Measurements from ENCODE around the gene SLBP.
"Not testable (repeated sequence)": the region's sequence is repeated elsewhere in the genome, so short reads cannot be mapped to it uniquely, and the experiment has no call there.

Gene SLBP

DNA sequence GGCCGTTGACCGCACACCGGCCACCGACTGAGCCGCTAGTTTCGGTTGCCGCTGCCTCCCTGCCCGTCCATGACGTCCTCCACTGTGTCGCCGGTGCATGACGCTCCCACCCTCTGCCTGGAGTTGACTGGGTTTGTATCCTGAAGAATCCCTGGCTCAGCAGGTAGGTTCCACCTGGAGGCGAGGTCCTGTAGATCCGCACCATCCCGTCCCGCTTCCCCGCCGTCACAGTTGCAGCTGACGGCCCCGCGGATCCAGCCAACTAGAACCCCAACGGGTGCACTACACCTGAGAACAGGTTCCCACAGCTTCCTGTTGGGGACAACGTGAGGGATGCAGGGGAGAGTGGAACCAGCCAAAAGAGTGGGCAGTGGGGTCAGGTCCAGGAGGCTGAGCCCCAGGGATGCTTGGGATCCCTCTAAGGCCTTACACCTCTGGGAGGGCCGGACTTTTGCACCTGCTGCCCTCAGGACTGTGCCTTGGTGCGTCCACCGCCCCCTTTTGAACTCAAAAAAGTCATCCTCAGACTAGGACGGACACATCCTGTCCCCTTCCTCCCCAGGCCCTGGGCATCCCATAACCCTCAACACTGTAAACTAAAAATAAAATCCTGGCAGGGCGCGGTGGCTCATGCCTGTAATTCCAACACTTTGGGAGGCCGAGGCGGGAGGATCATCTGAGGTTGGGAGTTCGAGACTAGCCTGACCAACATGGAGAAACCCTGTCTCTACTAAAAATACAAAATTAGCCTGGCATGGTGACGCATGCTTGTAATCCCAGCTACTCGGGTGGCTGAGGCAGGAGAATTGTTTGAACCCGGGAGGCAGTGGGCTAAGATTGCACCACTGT is 1.1 kb upstream of the SLBP start:
- H3K27ac ChIP-seq = peak overlapping the region; percentile 100
- TF ChIP-seq, protein P1, sequence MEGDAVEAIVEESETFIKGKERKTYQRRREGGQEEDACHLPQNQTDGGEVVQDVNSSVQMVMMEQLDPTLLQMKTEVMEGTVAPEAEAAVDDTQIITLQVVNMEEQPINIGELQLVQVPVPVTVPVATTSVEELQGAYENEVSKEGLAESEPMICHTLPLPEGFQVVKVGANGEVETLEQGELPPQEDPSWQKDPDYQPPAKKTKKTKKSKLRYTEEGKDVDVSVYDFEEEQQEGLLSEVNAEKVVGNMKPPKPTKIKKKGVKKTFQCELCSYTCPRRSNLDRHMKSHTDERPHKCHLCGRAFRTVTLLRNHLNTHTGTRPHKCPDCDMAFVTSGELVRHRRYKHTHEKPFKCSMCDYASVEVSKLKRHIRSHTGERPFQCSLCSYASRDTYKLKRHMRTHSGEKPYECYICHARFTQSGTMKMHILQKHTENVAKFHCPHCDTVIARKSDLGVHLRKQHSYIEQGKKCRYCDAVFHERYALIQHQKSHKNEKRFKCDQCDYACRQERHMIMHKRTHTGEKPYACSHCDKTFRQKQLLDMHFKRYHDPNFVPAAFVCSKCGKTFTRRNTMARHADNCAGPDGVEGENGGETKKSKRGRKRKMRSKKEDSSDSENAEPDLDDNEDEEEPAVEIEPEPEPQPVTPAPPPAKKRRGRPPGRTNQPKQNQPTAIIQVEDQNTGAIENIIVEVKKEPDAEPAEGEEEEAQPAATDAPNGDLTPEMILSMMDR (conservative IDR thresholded peaks at IDR 0.05) = no peak

DNA sequence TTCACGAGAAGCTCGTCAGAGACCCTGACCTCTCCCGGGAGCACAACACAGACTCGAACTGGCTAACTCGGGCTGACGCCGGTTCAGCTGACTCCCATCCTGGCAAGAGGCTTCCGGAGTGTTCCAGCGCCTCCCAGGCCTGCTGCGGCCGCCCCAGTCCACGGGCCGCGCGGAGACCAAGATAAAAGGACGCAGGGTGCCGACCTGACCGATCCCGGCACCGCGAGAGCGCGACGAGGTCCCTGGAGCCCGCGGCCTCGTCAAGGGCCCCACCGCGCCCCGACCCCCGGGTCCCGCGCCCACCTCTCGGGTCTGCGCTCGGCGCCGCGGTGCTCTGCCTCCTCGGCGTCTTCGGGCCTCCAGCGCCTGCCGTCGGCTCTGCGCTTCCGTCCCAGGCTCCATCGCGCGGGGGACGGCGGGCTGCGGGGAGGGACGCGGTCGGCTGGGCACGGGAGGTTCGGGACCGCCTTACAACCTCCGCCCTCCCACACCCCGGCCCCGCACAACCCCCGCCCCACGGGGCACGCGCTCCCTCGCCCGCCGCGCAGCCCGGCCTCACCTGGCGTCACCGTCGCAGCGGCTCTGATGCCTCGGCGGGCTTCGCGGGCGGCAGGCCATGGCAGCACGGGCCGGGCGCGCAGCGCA is 426 bp downstream of the SLBP start:
- H3K27ac ChIP-seq = peak overlapping the region; percentile 100
- TF ChIP-seq, protein P1 (conservative IDR thresholded peaks at IDR 0.05) = no peak

DNA sequence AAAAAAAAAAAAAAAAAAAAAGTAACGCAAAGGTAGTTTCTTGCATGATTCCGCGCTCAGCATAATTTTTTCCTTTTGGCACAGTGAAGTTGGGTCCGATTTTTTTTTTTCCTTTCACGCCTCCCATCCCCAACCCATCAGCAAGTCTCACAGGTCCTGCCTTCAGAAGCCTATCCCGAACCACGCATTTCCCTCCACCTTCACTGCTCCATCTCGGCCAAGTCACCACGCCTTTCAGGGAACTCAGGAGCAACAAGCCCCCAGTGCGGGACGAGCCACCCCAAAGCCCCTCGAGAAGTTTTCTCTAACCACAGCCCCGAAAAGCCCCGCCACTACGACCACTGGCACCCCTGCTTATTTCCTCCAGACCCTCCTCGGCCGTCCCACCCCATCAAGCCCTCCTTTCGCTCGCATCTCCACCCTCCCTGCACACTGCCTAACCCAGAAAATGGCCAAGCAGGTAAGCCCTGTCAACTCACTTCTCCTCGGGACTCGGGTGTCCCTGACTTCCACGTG is 1.0 kb downstream of the SLBP start:
- TF ChIP-seq, protein P1 (conservative IDR thresholded peaks at IDR 0.05) = no peak
- peak overlapping the region; percentile 100 for H3K27ac ChIP-seq

DNA sequence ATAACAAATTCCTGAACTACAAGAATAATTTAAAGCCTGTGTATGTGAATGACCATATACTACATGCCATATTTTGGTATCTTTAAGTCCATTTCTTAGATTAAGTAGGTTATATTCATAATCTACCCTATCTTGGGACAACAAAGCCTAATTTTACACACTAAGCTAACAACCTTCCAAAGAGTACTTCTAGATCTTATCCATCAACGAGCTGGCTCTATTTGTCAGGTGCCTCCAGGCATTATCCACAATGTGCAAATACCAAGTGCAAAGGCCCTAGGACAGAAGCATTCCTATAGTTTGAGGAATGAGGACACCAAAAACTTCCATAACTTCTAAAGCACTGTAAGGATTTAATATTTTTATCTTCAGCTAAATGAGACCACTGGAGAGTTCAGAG is 3.5 kb downstream of the SLBP start:
- peak overlapping the region; percentile 100 for H3K27ac ChIP-seq
- TF ChIP-seq, protein P1 (conservative IDR thresholded peaks at IDR 0.05) = no peak

DNA sequence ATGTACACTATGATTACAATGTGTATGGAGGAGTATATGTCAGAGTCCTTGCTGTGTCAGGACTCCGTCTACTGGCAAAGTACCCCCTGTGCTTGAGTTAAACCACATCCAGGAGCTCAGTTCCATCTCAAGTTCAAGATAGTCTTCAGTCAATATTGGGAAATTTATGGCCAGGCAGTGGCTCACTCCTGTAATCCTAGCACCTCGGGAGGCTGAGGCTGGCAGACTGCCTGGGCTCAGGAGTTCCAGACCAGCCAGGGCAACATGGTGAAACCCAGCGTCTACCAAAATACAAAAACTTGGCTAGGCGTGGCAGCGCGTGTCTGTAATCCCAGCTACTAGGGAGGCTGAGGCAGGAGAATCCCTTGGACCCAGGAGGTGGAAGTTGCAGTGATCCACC is 5.8 kb downstream of the SLBP start:
- H3K27ac ChIP-seq = no peak overlapping the region; the same call in 1 of the 2 replicates
- TF ChIP-seq, protein P1 (conservative IDR thresholded peaks at IDR 0.05) = no peak

DNA sequence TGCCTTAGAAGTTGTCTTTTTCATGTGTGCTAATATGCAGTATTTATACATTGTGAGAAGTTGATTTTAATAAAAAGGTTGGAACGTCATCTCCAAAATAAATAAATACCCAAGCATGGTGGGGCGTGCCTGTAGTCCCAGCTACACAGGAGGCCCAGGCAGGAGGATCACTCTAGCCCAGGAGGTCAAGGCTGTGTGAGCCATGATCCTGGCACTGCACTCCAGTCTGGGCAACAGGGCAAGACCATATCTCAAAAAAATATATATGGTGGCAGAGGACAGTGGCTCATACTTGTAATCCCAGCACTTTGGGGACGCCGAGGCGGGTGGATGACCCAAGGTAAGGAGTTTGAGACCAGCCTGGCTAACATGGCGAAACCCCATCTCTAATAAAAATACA is 6.4 kb downstream of the SLBP start:
- H3K27ac ChIP-seq = no peak overlapping the region
- TF ChIP-seq, protein P1 (conservative IDR thresholded peaks at IDR 0.05) = no peak

DNA sequence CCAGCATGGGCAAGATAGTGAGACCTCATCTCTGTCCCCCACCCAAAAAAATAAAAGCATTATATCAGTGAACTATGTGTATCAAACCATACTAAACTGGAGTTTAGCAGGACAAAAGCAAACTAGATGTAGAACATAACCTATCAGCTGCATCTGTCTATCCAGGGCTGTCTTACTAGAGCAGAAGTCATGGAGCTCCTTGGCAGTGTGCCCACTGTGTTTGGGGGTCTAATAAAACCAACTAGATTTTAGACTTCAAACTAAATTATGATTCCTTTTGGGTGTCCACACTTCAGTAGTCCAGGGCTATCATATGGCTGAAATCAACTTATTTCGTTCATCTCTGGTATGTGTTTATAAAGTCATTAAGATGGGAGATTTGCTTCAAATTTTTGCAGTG is 8.3 kb downstream of the SLBP start:
- no peak overlapping the region for H3K27ac ChIP-seq

DNA sequence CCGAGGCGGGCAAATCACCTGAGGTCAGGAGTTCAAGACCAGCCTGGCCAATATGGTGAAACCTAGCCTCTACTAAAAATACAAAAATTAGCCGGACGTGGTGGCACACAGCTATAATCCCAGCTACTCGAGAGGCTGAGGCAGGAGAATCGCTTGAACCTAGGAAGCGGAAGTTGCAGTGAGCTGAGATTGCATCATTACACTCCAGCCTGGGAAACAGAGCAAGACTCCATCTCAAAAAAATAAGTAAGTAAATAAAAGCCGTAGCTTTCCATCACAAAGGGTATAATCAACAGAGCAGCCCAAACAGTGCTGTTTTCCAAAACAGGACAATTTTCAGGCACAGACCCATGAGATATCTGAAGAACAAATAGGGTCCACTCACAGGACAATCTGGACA is 10.4 kb downstream of the SLBP start:
- H3K27ac ChIP-seq = not testable (repeated sequence)

More for the DNA sequence above, 8.3 kb downstream of the SLBP start:
- TF ChIP-seq, protein P1 (conservative IDR thresholded peaks at IDR 0.05) = no peak
